GM15510 (cell line): ENCODE data around the gene ANKRD62.

ENCODE experiments used
- POLR2A ChIP-seq: IDR thresholded peaks from 3 replicates; pipeline ENCODE4 v1.6.1; 2011; ENCODE audit warnings: borderline replicate concordance; ENCODE audit not compliant: insufficient read length; ENCODE audit errors: extremely low read depth

ANKRD62 gene

GRCh38 chr18:12121175-12122042, 27.8 kb downstream of the ANKRD62 start:
- TF ChIP-seq POLR2A, result no peak

GRCh38 chr18:12154361-12154760, 60.7 kb downstream of the ANKRD62 start:
- TF ChIP-seq POLR2A, result no peak

GRCh38 chr18:12155996-12156395, 62.4 kb downstream of the ANKRD62 start:
- TF ChIP-seq POLR2A, result no peak

- no peak for TF ChIP-seq POLR2A
These were observed 65.8 kb downstream of the ANKRD62 start for GRCh38 chr18:12159446-12159845.

GRCh38 chr18:12162786-12163185, 69.1 kb downstream of the ANKRD62 start:
- no peak for TF ChIP-seq POLR2A

GRCh38 chr18:12165038-12165768, 71.6 kb downstream of the ANKRD62 start:
- no peak for TF ChIP-seq POLR2A
